Testis (tissue), 2 donors: ENCODE results near the gene ASAP2.

Experiments used
- POLR2A ChIP-seq: fragments of 450-650 bp; IDR thresholded peaks from one replicate; pipeline ENCODE4 v1.6.1; 2017; ENCODE audit warnings: antibody characterized with exemption, mild to moderate bottlenecking, moderate library complexity
- TF ChIP-seq, protein P1 (sequence below), 3 experiments: fragments of 450-650 bp in 2 of 3; fragments of 200-600 bp in 1 of 3; sonication (generic) in 1 of 3; IDR thresholded peaks; one replicate each; pipeline ENCODE4 v1.5.1; 2016 to 2019; ENCODE audit warnings: antibody characterized with exemption in 3 of 3, mild to moderate bottlenecking in 2 of 3, moderate library complexity in 1 of 3

DNA sequence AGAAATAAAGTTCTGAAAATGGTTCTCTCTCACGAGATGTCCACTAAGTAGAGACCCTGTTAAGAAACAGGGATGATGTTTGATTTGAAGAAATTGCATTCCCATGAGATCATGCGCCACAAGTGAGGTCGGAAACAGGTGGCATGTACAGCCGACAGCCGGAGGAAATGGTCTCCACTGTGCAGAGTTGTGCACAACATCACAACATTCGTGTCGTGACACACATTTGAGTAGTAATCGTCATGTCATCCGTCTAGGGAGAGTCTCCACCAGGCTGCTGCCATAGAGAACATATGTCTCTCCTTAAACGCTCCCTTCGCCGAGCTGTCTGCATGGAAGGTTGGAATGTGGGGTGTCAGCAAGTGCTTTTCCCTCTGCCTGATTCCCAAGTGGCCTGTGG is 84.7 kb downstream of the ASAP2 start:
- TF ChIP-seq, protein P1, sequence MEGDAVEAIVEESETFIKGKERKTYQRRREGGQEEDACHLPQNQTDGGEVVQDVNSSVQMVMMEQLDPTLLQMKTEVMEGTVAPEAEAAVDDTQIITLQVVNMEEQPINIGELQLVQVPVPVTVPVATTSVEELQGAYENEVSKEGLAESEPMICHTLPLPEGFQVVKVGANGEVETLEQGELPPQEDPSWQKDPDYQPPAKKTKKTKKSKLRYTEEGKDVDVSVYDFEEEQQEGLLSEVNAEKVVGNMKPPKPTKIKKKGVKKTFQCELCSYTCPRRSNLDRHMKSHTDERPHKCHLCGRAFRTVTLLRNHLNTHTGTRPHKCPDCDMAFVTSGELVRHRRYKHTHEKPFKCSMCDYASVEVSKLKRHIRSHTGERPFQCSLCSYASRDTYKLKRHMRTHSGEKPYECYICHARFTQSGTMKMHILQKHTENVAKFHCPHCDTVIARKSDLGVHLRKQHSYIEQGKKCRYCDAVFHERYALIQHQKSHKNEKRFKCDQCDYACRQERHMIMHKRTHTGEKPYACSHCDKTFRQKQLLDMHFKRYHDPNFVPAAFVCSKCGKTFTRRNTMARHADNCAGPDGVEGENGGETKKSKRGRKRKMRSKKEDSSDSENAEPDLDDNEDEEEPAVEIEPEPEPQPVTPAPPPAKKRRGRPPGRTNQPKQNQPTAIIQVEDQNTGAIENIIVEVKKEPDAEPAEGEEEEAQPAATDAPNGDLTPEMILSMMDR (IDR thresholded peaks at IDR 0.05) = no peak
- TF ChIP-seq POLR2A = no peak
